HG02884 (cell line): Measurements from ENCODE around the gene CTNNB1.
"Not testable (repeated sequence)": the region's sequence is repeated elsewhere in the genome, so short reads cannot be mapped to it uniquely, and the experiment has no call there.

Source experiments
- ATAC-seq: cut with Tn5 transposase; IDR thresholded peaks from one replicate; pipeline ENCODE4 v1.9.1; 2021; ENCODE audit warnings: mild to moderate bottlenecking, moderate library complexity; ENCODE audit not compliant: unreplicated experiment

CTNNB1 gene

GRCh38 chr3:41248525-41248924 is 49.2 kb downstream of the CTNNB1 start:
- ATAC-seq = no peak

- no peak for ATAC-seq
These were observed 50.0 kb downstream of the CTNNB1 start for GRCh38 chr3:41249318-41249717.

DNA sequence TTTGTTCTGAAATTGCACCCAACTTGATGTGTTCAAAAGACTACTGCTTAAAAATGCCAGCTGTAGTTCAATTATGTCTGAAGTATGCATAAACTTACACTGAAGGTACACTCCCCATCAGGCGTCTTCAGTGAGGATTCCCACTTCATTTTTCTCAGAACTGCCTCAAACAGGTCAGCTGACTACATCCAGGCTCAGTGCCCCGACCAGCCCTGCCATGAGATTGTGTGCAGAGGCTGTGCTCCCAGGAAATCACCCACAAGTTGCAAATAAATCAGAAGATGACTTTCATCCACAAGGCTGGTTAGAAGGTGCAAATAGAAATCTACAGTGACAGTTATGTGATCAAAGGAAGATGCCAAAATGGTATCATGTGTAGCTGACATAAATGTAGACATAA is 51.5 kb downstream of the CTNNB1 start:
- no peak for ATAC-seq

- no peak for ATAC-seq
These were observed 52.3 kb downstream of the CTNNB1 start for GRCh38 chr3:41251593-41251992.

DNA sequence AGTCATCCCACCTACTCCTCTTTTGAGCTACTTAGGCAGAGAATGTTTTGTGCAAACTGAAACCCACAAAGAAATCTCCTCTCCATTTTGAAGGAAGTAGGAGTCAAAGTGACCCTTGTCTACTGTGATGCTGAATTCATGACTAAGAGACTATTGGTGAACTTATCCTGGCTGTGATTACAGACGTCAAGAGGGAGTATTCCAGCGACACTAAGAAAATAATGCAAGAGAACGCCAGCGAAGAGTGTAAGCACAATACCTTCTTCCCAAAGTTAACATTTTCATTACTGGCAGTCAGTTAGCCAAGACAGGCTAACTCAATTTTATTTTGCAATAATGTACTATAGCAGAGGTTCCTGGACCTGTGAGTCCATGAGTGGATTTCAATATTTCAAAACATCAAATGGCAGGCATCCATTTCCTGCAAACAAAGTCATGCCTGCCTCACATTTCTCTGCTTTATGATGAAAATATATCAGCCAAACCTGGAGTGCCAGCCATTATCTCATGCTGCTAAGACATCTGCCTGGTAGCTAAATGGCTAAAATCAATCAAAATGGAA is 59.0 kb downstream of the CTNNB1 start:
- ATAC-seq = no peak

DNA sequence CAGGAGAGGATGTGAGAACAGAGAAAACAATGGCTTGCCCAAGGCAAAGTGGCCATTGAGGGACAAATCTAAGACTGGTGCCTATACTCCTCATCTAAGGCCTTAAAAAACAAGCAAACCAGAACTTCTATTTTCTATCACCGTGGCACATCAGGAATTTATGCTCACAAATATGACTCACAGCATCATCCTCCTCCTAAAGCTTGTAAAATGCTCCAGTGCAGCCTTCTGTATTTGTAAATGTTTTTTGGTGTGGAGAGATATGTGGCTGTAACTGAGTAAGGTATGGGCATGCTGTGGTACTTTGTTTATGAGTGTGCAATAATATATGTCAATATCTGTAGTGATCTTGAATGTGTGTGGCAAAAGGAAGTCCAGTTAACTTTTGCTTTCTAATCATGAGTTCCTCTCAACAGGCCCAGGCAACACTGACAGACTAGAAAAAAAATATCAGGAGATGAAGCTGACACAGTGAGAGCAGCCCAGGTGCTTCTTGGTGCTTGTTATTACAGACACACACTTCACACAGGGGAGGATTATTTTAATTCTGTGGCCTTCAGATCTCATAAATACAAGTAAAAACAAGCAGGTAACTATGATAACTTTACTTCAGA is 60.3 kb downstream of the CTNNB1 start:
- no peak for ATAC-seq

GRCh38 chr3:41260063-41260450 is 60.8 kb downstream of the CTNNB1 start:
- no peak for ATAC-seq

DNA sequence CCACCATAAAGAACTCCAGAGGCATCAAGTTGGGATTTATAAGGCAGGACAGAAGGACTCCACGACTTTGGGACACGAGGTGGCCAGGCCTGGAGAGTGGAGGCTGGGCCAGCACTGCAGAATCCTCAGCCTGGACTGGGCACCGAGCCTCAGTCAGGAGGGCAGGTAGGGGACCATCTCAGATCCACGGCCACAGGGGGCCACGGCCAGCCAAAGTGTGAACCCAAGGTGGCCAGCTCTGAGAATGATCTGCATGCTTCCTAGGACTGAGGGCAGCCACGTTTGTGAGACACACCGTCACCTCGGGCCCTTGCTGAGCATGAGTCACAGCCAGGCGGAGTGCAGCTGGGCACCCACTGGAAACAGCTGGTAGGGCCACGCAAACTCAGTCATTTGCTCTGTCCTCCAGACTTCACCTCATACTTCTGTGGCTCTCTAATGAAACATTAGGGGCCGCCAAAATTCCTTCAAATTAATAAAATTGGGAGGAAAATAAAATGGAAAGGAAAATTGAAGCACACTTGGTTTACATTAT is 65.8 kb downstream of the CTNNB1 start:
- no peak for ATAC-seq

GRCh38 chr3:41265823-41266273 is 66.5 kb downstream of the CTNNB1 start:
- no peak for ATAC-seq

DNA sequence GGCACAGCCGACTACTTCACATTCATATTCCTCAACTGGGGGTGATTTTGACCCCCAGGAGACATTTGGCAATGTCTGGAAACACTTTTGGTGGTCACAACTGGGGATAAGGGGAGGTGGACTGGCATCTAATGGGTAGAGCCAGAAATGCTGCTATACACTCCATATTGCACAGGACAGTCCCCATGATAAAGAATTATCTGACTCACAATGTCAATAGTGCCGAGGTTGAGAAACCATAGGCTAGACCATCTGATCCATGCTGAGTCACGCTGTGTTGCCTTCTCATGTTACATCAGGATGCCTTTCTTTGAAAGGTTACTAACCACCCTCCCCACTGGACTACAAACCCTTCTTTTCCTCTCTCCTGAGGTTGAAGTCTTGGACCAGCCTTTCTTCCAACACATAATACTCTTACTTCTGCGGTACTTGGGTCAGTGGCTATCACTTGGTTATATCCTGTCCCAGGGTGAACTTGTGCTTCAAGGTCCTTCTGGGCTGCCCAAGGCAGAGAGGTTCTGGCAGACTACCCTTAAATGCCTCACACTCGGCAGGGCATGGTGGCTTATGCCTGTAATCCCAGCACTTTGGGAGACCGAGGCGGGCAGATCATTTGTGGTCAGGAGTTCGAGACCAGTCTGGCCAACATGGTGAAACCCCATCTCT is 68.8 kb downstream of the CTNNB1 start:
- no peak for ATAC-seq

DNA sequence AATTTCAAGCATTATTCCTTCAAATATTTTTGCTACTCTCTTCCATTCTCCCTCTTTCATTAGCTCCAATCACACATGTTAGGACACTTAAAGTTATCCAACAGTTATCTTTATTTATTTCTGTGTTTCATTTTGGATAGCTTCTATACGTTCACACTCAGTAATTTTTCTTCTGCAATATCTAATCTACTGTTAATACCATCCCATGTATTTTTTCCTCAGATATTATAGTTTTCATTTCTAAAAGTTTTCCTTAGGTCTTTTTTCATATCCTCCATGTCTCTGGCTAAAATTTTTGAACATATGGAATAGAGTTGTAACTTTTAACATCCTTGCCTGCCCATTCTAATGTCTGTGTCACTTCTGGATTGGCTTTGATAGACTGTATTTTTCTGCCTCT is 73.4 kb downstream of the CTNNB1 start:
- no peak for ATAC-seq

DNA sequence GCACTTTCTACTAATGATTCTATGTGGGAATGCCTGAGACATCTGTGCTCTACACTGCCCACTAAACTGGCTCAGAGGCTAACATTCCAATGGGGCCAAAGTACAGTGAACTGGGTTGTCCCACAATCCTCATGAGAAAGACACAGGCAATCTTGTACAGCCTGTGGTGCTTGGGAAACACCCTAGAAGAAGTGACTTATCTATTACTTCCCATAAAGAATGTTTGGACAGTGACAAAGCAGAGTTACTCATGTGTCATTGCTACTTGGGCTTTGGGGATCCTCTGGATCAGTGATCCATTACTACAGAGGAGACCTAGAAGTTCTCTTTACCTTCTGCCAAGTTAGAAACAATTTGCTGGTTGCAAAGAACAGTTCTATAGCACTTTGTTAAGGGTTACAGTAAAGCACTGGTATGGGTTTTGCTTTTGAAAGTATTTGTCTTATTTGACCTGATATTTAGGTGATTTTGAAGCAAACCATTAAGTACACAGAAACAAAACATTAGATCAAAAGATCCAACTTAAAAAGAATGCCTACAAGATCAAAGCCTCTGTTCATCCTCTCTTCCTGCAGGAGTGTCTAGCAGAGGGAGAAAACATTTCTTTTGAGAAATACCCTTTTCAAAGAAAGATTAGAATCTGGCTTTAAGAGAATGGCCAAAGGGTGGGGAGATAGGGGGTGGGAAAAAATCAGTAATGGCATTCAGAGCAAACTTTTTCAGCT is 75.8 kb downstream of the CTNNB1 start:
- no peak for ATAC-seq

DNA sequence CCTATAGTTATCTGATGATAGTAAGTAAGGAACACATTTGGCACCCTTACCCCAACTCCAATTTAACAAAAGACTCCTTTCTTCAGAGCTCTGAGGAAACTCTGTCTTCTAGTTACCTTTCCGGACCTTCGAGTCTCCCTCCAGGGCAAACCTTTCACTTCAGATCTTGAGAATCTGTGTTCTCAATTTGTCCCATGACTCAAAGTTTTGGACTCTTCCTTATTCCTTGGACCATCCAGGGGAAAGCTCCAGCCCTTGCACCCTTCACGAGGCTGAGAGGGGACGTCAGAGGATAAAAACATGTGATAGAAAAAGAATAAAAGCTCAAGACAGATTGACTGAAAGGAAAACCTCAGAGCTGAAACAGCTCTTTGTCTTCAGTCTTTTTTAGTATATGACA is 76.9 kb downstream of the CTNNB1 start:
- no peak for ATAC-seq

GRCh38 chr3:41277790-41278465 is 78.6 kb downstream of the CTNNB1 start:
- no peak for ATAC-seq

GRCh38 chr3:41284934-41285333 is 85.6 kb downstream of the CTNNB1 start:
- not testable (repeated sequence) for ATAC-seq

DNA sequence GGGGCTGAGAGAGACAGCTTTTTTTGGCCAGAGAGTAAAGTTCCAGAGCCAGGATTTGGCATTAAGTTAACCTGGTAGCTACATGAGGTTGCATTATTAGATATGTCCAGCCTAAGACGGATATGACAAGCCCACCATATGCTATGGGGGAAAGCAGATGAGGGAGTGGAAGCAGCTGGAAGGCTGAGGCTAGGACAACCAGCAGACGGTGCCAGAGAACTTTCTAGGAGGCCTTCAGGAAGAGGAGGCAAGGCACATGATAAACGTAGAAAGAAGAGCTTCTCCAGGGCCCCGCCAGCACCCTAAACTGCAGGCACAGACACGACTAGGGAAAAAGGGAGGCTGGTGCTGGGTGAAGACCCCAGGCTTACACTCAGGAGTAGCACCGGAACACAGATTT is 87.0 kb downstream of the CTNNB1 start:
- no peak for ATAC-seq

- no peak for ATAC-seq
These were observed 89.5 kb downstream of the CTNNB1 start for GRCh38 chr3:41288785-41289184.
